Stimulated activated CD4-positive, alpha-beta T cell treated with anti-CD3 and anti-CD28 coated beads, Interleukin-12 subunit alpha, Interleukin-12 subunit beta, amount 100 ng/mL, for 48 hours (primary cell): ENCODE measurements around the gene CHST15.

Source experiments
- DNase-seq, 3 donors: peaks; one replicate each; pipeline ENCODE4 v3.0.0-alpha.2; 2020; ENCODE audit warnings: low read depth in 2 of 3, low spot score in 1 of 3

Gene CHST15

GRCh38 chr10:124083740-124084397, 9.5 kb downstream of the CHST15 start:
- no peak for DNase-seq

DNA sequence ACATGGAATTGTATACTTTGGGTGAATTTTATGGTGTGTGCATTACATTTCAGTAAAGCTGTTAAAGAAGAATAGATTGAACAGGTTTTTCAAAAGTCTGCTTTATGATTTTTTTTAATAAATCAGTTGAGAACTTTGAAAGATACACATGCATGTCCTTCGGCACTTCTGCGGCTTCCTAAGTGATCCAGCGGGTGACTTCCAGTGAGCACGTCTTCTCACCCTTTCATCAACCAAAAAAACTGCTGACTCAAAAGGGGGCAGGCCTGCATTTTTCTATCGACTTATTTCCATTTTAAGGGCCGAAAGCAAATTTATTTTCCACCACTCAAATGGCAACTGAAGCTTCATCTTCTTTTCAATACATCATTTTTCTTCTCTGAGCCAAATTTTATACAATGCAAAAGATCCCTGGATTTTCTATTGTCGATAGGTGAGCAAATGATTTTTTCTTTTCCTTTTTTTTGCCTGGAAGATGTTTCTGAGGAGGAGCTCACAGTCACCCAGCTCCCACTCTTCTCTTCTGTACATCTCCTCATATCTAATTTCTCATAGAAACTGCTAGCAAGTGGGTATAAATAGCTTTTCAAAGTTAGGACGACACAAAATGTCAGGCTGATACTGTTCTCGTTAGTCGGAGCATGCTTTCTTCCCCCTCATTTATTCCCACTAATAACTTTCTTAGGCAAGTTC, 10.2 kb downstream of the CHST15 start:
- DNase-seq: no peak

- no peak for DNase-seq
Measured at GRCh38 chr10:124082555-124082954, 10.8 kb downstream of the CHST15 start.

GRCh38 chr10:124081547-124082140, 11.8 kb downstream of the CHST15 start:
- no peak for DNase-seq

- DNase-seq: no peak
Measured at GRCh38 chr10:124079864-124080263, 13.5 kb downstream of the CHST15 start.

DNA sequence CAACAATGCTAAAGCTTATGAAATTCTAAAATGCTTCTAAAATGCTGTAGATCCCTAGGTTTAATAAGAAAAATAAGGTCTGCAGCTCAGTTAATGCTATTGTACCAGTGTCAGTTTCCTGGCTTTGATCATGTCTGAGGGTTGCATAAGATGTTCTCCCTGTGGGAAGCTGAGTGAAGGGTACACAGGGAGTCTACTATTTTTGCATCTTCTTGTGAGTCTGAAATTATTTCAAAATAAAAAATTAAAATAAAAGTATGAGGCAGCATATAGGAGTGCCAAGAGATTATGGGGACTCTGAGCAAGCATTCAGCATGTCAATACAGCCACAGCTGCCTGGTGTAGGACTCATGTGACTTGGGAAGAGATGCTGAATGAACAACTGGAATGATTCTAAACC, 14.7 kb downstream of the CHST15 start:
- no peak for DNase-seq

DNA sequence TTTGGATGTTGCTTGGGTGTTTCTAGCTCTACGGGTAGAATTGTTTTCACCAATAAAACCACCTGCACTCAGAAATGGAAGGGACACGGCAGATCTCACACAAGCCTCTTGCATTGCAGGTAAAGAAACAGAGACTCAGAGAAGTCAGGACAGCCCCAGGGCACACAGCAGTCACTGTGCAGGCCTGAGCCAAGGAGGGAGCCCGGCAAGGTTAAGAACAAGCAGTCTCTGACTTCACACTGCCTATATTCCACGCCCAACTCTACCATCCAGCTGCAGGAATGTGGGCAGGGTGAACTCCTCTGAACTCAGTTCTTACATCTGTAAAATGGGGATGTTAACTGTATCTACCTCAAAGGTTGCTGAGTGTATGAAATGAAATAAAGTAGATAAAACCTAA, 15.4 kb downstream of the CHST15 start:
- no peak for DNase-seq

- no peak for DNase-seq
Measured at GRCh38 chr10:124077208-124077993, 16.0 kb downstream of the CHST15 start.

DNA sequence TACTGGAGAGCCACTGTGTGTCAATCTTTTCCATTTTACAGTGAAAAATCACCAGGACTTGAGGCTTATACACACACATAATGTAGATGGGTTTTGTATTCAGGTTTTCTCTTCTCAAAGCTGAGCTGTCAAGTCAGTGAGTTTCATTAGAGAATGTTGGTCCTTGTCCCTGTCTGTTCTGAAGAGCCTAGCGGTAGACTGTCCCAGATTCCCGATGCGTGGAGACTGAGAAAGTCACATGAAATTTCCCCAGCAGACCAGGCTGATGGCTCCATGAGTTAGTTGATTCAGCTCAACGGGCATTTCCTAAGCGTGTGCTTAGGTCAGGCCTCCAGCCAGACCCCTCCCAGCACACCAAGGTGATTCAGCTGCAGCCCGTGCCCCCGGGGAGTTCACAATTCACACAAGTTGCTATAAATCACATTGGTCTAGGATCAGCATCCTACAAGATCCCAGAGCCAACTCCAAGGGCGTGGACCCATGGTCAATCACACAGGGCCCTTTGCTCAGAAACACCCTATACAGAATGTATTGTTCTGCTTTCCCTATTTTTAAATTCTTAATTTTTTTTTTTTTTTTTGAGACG, 17.2 kb downstream of the CHST15 start:
- DNase-seq: no peak

- DNase-seq: no peak
Measured at GRCh38 chr10:124075231-124075955, 18.0 kb downstream of the CHST15 start.

GRCh38 chr10:124074501-124075109, 18.8 kb downstream of the CHST15 start:
- DNase-seq: no peak

DNA sequence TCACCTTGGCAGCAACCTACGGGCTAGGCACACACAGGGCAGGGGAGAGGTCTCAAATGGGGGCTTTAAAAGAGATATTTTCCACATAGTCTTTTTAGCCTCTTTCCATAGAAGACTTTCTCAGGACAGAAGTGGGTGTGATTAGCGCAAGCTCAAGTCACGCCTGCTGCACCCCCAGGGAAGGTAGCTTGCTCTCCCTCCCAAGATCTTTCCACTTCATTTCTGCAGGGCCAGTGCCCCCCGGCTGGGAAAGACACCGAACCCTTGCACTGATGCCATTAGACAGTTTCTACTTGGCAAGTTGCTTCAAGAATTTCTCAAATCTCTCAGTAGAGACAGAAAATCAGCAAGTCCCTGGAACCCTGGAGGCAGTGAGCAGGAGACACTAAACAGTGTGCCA, 19.4 kb downstream of the CHST15 start:
- no peak for DNase-seq

DNA sequence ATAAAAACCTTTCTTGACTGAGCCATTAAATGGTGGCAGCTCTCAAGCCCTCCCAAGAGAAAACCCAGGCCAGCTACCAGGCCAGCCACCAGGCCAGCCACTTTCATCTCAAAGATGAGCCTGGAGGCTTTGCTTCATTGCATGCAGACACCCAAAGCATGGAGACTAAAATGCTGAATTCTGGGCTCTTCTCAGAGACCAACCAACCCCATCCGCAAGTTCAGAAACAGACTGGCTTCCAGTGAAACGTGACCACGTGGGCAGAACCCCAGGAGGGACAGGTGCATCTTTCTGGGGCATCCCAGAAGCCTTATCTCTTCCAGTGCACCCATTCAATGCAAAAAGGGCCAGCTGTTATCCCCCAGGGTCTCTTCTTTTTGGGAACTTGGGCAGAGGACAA, 20.9 kb downstream of the CHST15 start:
- no peak for DNase-seq

DNA sequence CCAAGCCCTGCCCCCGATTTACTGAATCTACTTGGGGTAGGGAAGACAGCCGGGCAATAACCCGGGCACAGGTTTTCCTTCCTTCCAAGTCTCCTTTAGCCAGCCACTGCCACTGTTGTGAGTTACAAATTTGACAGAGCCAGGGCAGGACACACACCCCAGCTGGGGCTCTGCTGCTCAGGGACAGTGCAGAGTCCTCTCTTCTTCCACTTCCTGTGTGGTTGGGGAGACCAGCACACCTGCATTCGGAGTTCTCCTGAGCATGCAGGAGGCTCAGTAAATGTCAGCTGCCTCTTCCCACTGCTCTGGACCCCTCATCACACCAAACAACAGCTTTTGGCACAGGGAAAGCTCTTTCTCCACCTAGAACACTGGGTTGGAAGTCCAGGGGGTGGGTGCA, 21.3 kb downstream of the CHST15 start:
- DNase-seq: no peak

DNA sequence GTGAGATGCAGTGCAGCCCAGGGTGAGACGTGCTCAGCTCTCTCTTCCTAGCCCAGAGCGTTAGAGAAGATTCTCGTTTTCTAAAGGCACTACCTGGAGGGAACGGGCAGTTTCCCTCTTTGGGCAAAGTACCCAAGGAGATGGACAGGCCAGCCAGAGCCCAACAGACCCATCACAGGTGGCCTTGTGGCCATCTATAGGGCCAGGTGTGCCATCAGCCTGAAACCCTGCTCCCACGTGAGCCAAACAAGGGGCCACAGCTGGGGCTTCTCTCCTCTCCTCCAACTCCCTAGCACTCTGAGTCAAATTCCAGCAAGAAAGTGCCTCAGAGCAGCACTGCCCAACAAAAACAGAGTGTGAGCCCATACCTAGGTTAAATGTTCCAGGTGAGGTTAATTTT, 22.3 kb downstream of the CHST15 start:
- no peak for DNase-seq

- DNase-seq: no peak
Measured at GRCh38 chr10:124070666-124071065, 22.7 kb downstream of the CHST15 start.

DNA sequence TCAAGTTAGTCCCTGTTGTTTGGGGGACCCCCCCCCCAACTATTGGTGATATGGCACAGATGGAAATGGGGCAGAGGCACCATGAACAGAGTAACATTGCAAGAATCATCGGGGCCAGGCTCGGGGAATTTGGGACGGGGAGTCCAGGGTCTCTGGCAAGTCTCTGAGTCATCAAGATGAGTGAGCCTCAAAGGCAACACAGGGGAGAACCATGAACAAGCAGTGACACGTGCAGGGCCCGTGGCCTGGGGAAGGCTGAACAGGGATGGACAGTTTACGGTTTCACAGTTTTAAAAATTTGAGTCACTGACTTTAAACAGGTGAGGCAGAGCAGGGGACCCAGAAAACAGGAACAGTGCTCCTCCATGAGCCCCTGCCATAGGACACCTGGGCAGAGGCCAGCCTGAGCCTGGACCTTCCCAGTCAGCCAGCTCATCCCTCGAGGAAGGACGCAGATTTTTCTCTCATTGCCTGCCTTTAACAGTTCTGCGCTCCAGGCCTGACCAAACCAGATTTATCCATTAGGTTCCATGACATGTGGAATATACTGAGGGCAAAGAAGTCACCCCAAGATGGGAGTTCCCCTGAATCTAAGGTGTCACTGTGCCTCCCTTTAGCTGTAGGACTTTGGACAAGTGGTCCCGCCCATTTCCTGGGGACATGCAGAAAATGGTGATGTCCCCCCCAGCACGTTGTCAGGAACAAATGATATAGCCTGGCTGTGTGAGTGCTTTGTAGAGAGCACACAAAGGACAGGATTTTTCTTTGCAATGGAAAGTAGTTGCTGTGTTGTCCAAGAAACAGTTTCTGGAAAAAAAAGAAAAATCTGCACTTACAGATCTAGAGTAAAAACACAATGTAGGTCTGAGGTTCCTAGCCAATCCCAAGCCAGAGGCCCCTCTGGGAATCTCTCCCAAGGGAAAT, 23.8 kb downstream of the CHST15 start:
- DNase-seq: no peak

DNA sequence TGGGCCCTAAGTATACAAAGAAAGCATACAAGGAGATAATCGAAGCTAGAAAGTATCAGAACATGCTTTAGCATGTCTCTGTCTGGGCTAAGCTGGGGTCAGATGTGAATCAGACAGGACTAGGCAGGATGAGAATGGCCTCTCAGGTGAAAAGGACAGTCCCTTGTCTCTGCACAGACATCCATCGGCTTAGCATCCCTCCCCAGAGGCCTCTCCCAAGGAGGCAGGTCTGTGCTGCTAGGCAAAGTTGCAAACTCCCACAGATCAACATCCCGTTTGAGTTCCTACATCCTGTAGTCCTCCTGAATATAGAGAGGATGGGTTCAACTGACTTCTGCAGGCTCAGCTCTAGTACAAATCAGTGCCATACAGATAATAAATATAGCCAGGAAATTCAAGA, 24.5 kb downstream of the CHST15 start:
- no peak for DNase-seq

DNA sequence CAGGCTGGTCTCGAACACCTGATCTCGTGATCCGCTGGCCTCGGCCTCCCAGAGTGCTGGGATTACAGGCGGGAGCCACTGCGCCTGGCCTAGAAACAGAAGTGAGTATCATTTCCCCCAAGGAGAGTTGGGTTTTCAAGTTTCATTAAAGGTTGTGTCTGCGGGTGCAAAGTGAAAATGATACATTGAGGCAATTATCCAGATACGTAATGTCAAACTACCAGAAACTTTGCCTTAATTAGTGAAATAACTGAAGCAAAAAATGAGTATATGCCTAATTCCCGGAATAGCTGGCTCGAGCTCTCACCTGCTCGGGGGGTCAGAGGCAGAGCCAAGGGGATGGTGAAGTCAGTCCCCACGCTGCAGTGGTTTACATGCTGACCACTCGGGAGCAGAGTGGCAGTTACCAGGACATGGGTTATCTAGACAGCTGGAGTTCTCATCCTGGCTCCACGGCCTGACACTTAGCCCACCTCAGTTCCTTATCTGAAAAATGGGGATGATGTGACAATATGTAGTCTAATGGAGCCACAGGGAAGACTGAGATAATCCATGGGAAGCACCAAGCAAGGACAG, 25.5 kb downstream of the CHST15 start:
- DNase-seq: no peak
